Thyroid gland (tissue), 4 donors: ENCODE results near the gene CYSTM1.

Experiments
- POLR2A ChIP-seq, 2 donors: fragments of 450-650 bp; IDR thresholded peaks; one replicate each; pipeline ENCODE4 v1.6.1; 2017; ENCODE audit warnings: antibody characterized with exemption in 2 of 2, mild to moderate bottlenecking in 2 of 2, moderate library complexity in 1 of 2
- TF ChIP-seq, protein P1 (sequence below), 6 experiments: fragments of 200-600 bp in 3 of 6; fragments of 450-650 bp in 3 of 6; sonication (generic) in 3 of 6; IDR thresholded peaks; one replicate each; pipeline ENCODE4 v1.5.1; 2016 to 2019; ENCODE audit warnings: antibody characterized with exemption in 6 of 6, mild to moderate bottlenecking in 2 of 6, inconsistent platforms in 1 of 6, moderate library complexity in 1 of 6

DNA sequence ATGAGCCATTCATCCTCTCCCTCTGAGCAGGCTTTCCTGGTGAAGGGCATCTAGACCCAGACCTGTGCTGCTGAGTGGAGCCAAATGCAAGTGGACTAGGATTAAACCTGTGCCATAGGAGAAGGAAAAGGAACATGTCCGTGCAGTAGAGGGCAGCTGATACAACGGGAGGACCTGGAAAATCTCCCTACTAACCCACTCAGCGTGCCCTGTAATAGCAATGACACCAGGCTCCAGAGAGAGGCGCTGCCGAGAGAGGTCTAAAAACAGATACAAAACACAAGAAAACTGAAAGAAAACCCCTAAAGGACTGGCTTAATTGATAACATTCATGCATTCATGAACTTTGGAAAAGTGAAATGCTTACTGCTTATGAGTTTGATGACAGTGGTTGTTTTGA lies 67.1 kb downstream of the CYSTM1 start:
- TF ChIP-seq, protein P1, sequence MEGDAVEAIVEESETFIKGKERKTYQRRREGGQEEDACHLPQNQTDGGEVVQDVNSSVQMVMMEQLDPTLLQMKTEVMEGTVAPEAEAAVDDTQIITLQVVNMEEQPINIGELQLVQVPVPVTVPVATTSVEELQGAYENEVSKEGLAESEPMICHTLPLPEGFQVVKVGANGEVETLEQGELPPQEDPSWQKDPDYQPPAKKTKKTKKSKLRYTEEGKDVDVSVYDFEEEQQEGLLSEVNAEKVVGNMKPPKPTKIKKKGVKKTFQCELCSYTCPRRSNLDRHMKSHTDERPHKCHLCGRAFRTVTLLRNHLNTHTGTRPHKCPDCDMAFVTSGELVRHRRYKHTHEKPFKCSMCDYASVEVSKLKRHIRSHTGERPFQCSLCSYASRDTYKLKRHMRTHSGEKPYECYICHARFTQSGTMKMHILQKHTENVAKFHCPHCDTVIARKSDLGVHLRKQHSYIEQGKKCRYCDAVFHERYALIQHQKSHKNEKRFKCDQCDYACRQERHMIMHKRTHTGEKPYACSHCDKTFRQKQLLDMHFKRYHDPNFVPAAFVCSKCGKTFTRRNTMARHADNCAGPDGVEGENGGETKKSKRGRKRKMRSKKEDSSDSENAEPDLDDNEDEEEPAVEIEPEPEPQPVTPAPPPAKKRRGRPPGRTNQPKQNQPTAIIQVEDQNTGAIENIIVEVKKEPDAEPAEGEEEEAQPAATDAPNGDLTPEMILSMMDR (IDR thresholded peaks at IDR 0.05) = no peak
- TF ChIP-seq POLR2A (IDR thresholded peaks at IDR 0.05) = no peak
